A549 (cell line): Measurements from ENCODE around the gene ROBO3. TPM values are rescaled to one million over a fixed set of nuclear protein-coding genes. Genes with fewer than 3 reads are reported as not detected.
A peak's percentile ranks its signal among the peaks of the same experiment; 100 is the strongest.

ENCODE experiments used
- ATAC-seq, 2 experiments: fragments of 200-7000 bp in 1 of 2; fragments of >200 bp in 1 of 2; cut with Nextera tagmentation in 1 of 2; cut with Tn5 transposase in 1 of 2; 3 replicates each; pipeline versions ENCODE4 v1.8.0 to v1.9.1; 2018 to 2020; ENCODE audit warnings: mild to moderate bottlenecking in 1 of 2, moderate library complexity in 1 of 2
- CTCF ChIA-PET: fragments of 300-600 bp; sonication (Branson Sonifier 250); formaldehyde crosslinking; extraction: SDS; loops from one replicate; lab custom pipeline; 2021; ENCODE audit warnings: antibody characterized with exemption, inconsistent platforms; lab: Yijun Ruan, JAX
- POLR2A ChIA-PET: fragments of 350-600 bp; formaldehyde crosslinking; extraction: SDS; loops from one replicate; lab custom pipeline; 2021; ENCODE audit warnings: antibody characterized with exemption, inconsistent platforms; lab: Yijun Ruan, JAX
- DNase-seq, 2 experiments: peaks; one replicate each; pipeline versions ENCODE4 v3.0.0 to v3.0.0-alpha.2; 2011 to 2016; ENCODE audit warnings: low read depth in 1 of 2, low spot score in 1 of 2
- FAIRE-seq: peaks from 2 replicates; lab custom pipeline; 2011; peaks lifted over from hg19 to GRCh38; lab: Jason Lieb, UNC
- H3K27ac ChIP-seq, 2 experiments: fragments of >200 bp; sonication (Bioruptor Twin); formaldehyde crosslinking; 3 replicates each; pipeline ENCODE4 v1.5.1; 2016 to 2017
- H3K4me1 ChIP-seq: fragments of >200 bp; sonication (Bioruptor Twin); formaldehyde crosslinking; 3 replicates; pipeline ENCODE4 v1.6.1; 2016
- H3K4me2 ChIP-seq: fragments of >200 bp; sonication (Bioruptor Twin); formaldehyde crosslinking; 3 replicates; pipeline ENCODE4 v1.6.1; 2016
- H3K4me3 ChIP-seq: fragments of >200 bp; sonication (Bioruptor Twin); formaldehyde crosslinking; 3 replicates; pipeline ENCODE4 v1.5.1; 2016
- H3K9me3 ChIP-seq: fragments of >200 bp; sonication (Bioruptor Twin); formaldehyde crosslinking; 3 replicates; pipeline ENCODE4 v1.6.1; 2016
- BCL3 ChIP-seq: fragments of >200 bp; sonication (Bioruptor Twin); formaldehyde crosslinking; IDR thresholded peaks from 3 replicates; pipeline ENCODE4 v1.6.1; 2016
- CEBPB ChIP-seq, 2 experiments: fragments of >200 bp in 1 of 2; sonication (Bioruptor Twin) in 1 of 2; formaldehyde crosslinking in 1 of 2; IDR thresholded peaks; 2 replicates each; pipeline ENCODE4 v1.6.1; 2012 to 2016
- CHD4 ChIP-seq: fragments of 200-600 bp; sonication (generic); IDR thresholded peaks from 2 replicates; pipeline ENCODE4 v1.6.1; 2016; ENCODE audit warnings: antibody characterized with exemption, mild to moderate bottlenecking, borderline replicate concordance
- E2F6 ChIP-seq: IDR thresholded peaks from 2 replicates; pipeline ENCODE4 v1.6.1; 2012; ENCODE audit warnings: low read depth, borderline replicate concordance
- EHF ChIP-seq: fragments of 250-450 bp; sonication (Bioruptor Pico); IDR thresholded peaks from 2 replicates; pipeline ENCODE4 v1.5.0; 2020; ENCODE audit warnings: mild to moderate bottlenecking
- EHMT2 ChIP-seq: fragments of 200-600 bp; sonication (generic); IDR thresholded peaks from 2 replicates; pipeline ENCODE4 v1.6.1; 2016; ENCODE audit warnings: antibody characterized with exemption, low read depth, mild to moderate bottlenecking, moderate library complexity
- FOSL2 ChIP-seq, 2 experiments: fragments of 450-650 bp in 1 of 2; fragments of >200 bp in 1 of 2; sonication (Bioruptor Twin) in 1 of 2; formaldehyde crosslinking; IDR thresholded peaks; 2 replicates each; pipeline versions ENCODE4 v1.5.0 to v1.6.1; 2016 to 2020; ENCODE audit warnings: mild to moderate bottlenecking in 1 of 2, moderate library complexity in 1 of 2
- GATA3 ChIP-seq: IDR thresholded peaks from 2 replicates; pipeline ENCODE4 v1.6.1; 2012; ENCODE audit warnings: borderline replicate concordance
- HOXA7 ChIP-seq: fragments of 250-450 bp; sonication (Bioruptor Pico); IDR thresholded peaks from 2 replicates; pipeline ENCODE4 v1.5.0; 2020; ENCODE audit warnings: mild to moderate bottlenecking, moderate library complexity
- HOXB13 ChIP-seq: fragments of 250-450 bp; sonication (Bioruptor Pico); IDR thresholded peaks from 2 replicates; pipeline ENCODE4 v1.5.0; 2020; ENCODE audit warnings: low read depth, mild to moderate bottlenecking, moderate library complexity
- HOXB5 ChIP-seq: fragments of 250-450 bp; sonication (Bioruptor Pico); IDR thresholded peaks from 2 replicates; pipeline ENCODE4 v1.5.0; 2020; ENCODE audit warnings: mild to moderate bottlenecking, moderate library complexity
- JUN ChIP-seq, 2 experiments: fragments of >200 bp; sonication (Bioruptor Twin); formaldehyde crosslinking; IDR thresholded peaks; 2 replicates in 1 of 2; 3 replicates in 1 of 2; pipeline ENCODE4 v1.6.1; 2016 to 2017
- JUNB ChIP-seq: fragments of >200 bp; sonication (Bioruptor Twin); formaldehyde crosslinking; IDR thresholded peaks from 2 replicates; pipeline ENCODE4 v1.6.1; 2016
- MAFK ChIP-seq: fragments of 450-650 bp; IDR thresholded peaks from 2 replicates; pipeline ENCODE4 v1.6.1; 2014; ENCODE audit not compliant: partially characterized antibody
- NFE2L2 ChIP-seq: fragments of 150-350 bp; conservative IDR thresholded peaks from 2 replicates; pipeline ENCODE4 v1.6.1; 2014; ENCODE audit warnings: low read length
- PBX3 ChIP-seq: IDR thresholded peaks from 2 replicates; pipeline ENCODE4 v1.6.1; 2012
- RCOR1 ChIP-seq: fragments of 150-350 bp; IDR thresholded peaks from 2 replicates; pipeline ENCODE4 v1.6.1; 2014; ENCODE audit warnings: antibody characterized with exemption, low read length, low read depth
- REST ChIP-seq: fragments of 200-600 bp; sonication (generic); IDR thresholded peaks from 2 replicates; pipeline ENCODE4 v1.6.1; 2016; ENCODE audit warnings: antibody characterized with exemption, mild to moderate bottlenecking, moderate library complexity
- SREBF2 ChIP-seq: fragments of 450-650 bp; IDR thresholded peaks from 2 replicates; pipeline ENCODE4 v1.6.1; 2014; ENCODE audit warnings: mild to moderate bottlenecking, moderate library complexity
- USF2 ChIP-seq: fragments of 450-650 bp; IDR thresholded peaks from 2 replicates; pipeline ENCODE4 v1.6.1; 2014; ENCODE audit warnings: antibody characterized with exemption
- ZFP36 ChIP-seq: fragments of 450-650 bp; IDR thresholded peaks from 2 replicates; pipeline ENCODE4 v1.6.1; 2014; ENCODE audit warnings: borderline replicate concordance; ENCODE audit not compliant: partially characterized antibody
- WGBS: methylation state at CpG from one replicate; pipeline ENCODE4 v1.1.6; 2017; ENCODE audit errors: missing lambda C conversion rate; 5-methylcytosine and 5-hydroxymethylcytosine counted together
- polyA plus RNA-seq, 4 experiments: library from polyadenylated mRNA; depleted of rRNA in 3 of 4; stranded (reverse); fragments of >200 nt; fragmentation: RNase III in 1 of 4; extraction: RNeasy Plus Mini Kit Qiagen cat#74134 plus additional on column Dnase treatment in 1 of 4; gene quantifications; 2 replicates in 3 of 4; 3 replicates in 1 of 4; pipeline ENCODE4 v1.2.3, GENCODE V29; 2011 to 2017

ROBO3 gene
- polyA plus RNA-seq, 2 of the 4 experiments (the other 2 are of a cell fraction): 2.1 to 2.8 TPM

GRCh38 chr11:124863137-124863825 lies 2.0 kb upstream of the ROBO3 start:
- ATAC-seq (peak; percentile 37 to 38; a peak in 3 of 6 replicates), FAIRE-seq (no peak), DNase-seq (no peak)
- 6% methylated on average over 20 of the region's 31 CpGs for WGBS
- 0 out of 3 replicates have a peak, but pooled peaks cover 3% of the 10 kb centered on the region for H3K9me3 ChIP-seq
- H3K4me2 ChIP-seq: peak overlapping the region; percentile 85
- POLR2A ChIA-PET: no interaction called here
- CTCF ChIA-PET: no interaction called here
- H3K4me1 ChIP-seq: peaks cover 14% of the 10 kb centered on the region; the same call in 2 of the 3 replicates
- no peak for TF ChIP-seq HOXB13
- TF ChIP-seq USF2: peak; percentile 61
- TF ChIP-seq JUNB: no peak
- no peak for TF ChIP-seq NFE2L2
- no peak overlapping the region for H3K27ac ChIP-seq
- peak overlapping the region; percentile 38; the same call in 2 of the 3 replicates for H3K4me3 ChIP-seq

GRCh38 chr11:124863826-124864165 lies 1.4 kb upstream of the ROBO3 start:
- peak overlapping the region; percentile 38; the same call in 1 of the 3 replicates for H3K4me3 ChIP-seq
- peaks cover 14% of the 10 kb centered on the region; the same call in 2 of the 3 replicates for H3K4me1 ChIP-seq
- no peak for DNase-seq
- WGBS: 0% methylated on average over 2 of the region's 9 CpGs
- ChIA-PET POLR2A (no interaction called here), CTCF (no interaction called here)
- H3K4me2 ChIP-seq: peak overlapping the region; percentile 85
- 0 out of 3 replicates have a peak, but pooled peaks cover 3% of the 10 kb centered on the region for H3K9me3 ChIP-seq
- H3K27ac ChIP-seq: no peak overlapping the region
- FAIRE-seq: no peak
- no peak for ATAC-seq
- TF ChIP-seq EHMT2 (no peak), REST (peak; percentile 77; the same call in 1 of the 2 replicates), RCOR1 (no peak), JUN (IDR thresholded peaks at IDR 0.05) (no peak)

GRCh38 chr11:124864176-124864891 lies 898 bp upstream of the ROBO3 start:
- POLR2A ChIA-PET: no interaction called here
- WGBS: 43% methylated on average over 17 of the region's 18 CpGs
- TF ChIP-seq MAFK: no peak
- TF ChIP-seq E2F6: no peak
- no peak for TF ChIP-seq FOSL2 (IDR thresholded peaks at IDR 0.05)
- TF ChIP-seq FOSL2 (CRISPR knock-in tag; IDR thresholded peaks at IDR 0.05): no peak
- TF ChIP-seq BCL3: no peak
- no peak for TF ChIP-seq EHMT2
- no peak for TF ChIP-seq CHD4
- TF ChIP-seq ZFP36: no peak
- TF ChIP-seq HOXA7 (CRISPR knock-in tag): no peak
- TF ChIP-seq SREBF2: no peak
- no peak for TF ChIP-seq CEBPB (IDR thresholded peaks at IDR 0.05)
- no peak for TF ChIP-seq EHF
- TF ChIP-seq HOXB13: no peak
- TF ChIP-seq PBX3: no peak
- TF ChIP-seq HOXB5 (CRISPR knock-in tag): no peak
- TF ChIP-seq RCOR1: no peak
- no peak for TF ChIP-seq GATA3
- TF ChIP-seq, all 56 proteins: peak for 0
- Histone ChIP-seq H3K9me3 (0 out of 3 replicates have a peak, but pooled peaks cover 3% of the 10 kb centered on the region), H3K27ac (no peak overlapping the region), H3K4me2 (peak overlapping the region; percentile 90; the same call in 1 of the 3 replicates), H3K4me1 (peaks cover 14% of the 10 kb centered on the region; the same call in 2 of the 3 replicates), H3K4me3 (no peak overlapping the region)
- CTCF ChIA-PET: interaction anchor here (3.0 to 3.3 kb wide), 3 partner anchors 12 to 101 kb away, joined by 11 to 38 read pairs (median 37); partner anchors contain the start of gene ESAM
- FAIRE-seq: no peak
- no peak for DNase-seq
- ATAC-seq: no peak
